ENCODE data around the gene DDX42. TPM values are rescaled to one million over a fixed set of nuclear protein-coding genes. Genes with fewer than 3 reads are reported as not detected.

DDX42 gene
- total and polyA plus RNA-seq, 9 of the 15 experiments (the other 6 are each of a cell fraction or from before 2014, with no cell fraction given) = 16.5 to 149 (median 87.6) TPM

DNA sequence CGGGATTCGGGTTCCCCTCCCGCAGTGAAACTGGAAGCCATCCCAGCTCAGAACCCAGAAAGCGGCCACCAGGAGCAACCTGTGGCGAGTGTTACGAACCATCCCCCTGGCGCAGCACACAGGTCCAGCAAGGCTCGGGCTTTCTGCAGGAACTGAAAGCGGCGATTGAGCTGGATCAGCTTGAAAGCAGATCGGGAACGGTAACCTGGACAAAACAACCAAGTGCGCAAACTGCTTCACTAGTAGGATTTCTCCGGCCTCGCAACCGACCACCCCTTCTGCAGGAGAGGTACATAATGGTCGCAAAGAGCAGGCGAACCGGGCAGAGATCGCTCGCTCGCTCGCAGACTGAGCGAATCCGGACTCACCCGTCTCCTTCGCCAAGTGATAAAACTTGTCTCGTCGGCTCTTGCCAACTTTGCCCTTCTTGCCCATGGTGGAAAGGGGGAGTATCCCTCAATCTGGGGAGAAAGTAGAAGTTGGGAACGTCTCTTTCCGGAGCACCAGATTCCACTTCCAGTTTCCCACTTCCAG is 52.6 kb downstream of the DDX42 start:
- TSS peak; percentile 73 for BruUV-seq (replicated peaks)
- peak overlapping the region; percentile 92 for H3K4me3 ChIP-seq
- no peaks in the 10 kb centered on the region for H3K27me3 ChIP-seq (ENCODE audit: control insufficient read depth in 2 of 2, insufficient read depth in 2 of 2, low read length in 2 of 2)
- H3K27ac ChIP-seq (ENCODE audit: extremely low read depth, low read depth, low read length) = peak overlapping the region; percentile 100
- under 1% methylated on average over 31 of the region's 31 CpGs for WGBS (ENCODE audit: insufficient coverage, low coverage, missing lambda C conversion rate)
- DNase-seq (ENCODE audit: extremely low read depth in 1 of 4, low spot score in 3 of 4) (peak in 1 of 4 experiments; percentile 32), ATAC-seq (0 out of 3 replicates have a peak, but pooled peaks have one; percentile 2), FAIRE-seq (no peak)
- no peaks in the 10 kb centered on the region for H3K9me3 ChIP-seq (replicated peaks; ENCODE audit: control insufficient read depth, insufficient read depth, low read depth, low read length)
- H3K9me1 ChIP-seq (ENCODE audit: control insufficient read depth, insufficient read depth, low read length) = no peaks in the 10 kb centered on the region
- POLR2A ChIA-PET = interaction anchor here (0.7 to 2.0 kb wide), 17 partner anchors 8 to 92 kb away, joined by 3 to 10 read pairs (median 4); partner anchors contain the start of genes CCDC47, DDX42 and SMARCD2
- H3K79me2 ChIP-seq (ENCODE audit: control insufficient read depth, insufficient read depth, low read length) = peaks cover 51% of the 10 kb centered on the region
- H2AFZ ChIP-seq (ENCODE audit: low read depth, low read length) = peak overlapping the region; percentile 100
- H3K4me1 ChIP-seq (replicated peaks in 1 of 2; ENCODE audit: control insufficient read depth in 2 of 2, insufficient read depth in 2 of 2, low read length in 2 of 2) = peaks cover 0 to 16% of the 10 kb centered on the region in 2 experiments; a peak in 3 of 5 replicates
- H3K4me2 ChIP-seq (ENCODE audit: insufficient read depth, low read length) = peak overlapping the region; percentile 99
- no peaks in the 10 kb centered on the region for H4K20me1 ChIP-seq (replicated peaks; ENCODE audit: control insufficient read depth, insufficient read depth, low read length)
- intact Hi-C loops (cut with micrococcal nuclease) = loop anchor here (1.0 kb wide), 1 partner anchor 17 kb away; no protein-coding TSS in a partner anchor
- in situ Hi-C loops (cut with MboI) = loop anchor here (25.0 kb wide), 1 partner anchor 389 kb away; the partner anchor contains the start of gene CYB561
- CTCF ChIA-PET (ENCODE audit: low intra/inter-chr PET ratio) = no interaction called here
- peak overlapping the region; percentile 97 to 100 for H3K9ac ChIP-seq (ENCODE audit: insufficient read depth in 1 of 2, low read depth in 2 of 2, low read length in 2 of 2)
- peaks cover 80% of the 10 kb centered on the region for H3K36me3 ChIP-seq (ENCODE audit: control insufficient read depth, insufficient read depth, low read length)
- TF ChIP-seq NONO (IDR thresholded peaks at IDR 0.05; ENCODE audit: low read depth in 2 of 2, low read length in 1 of 2) (no peak), MXI1 (IDR thresholded peaks at IDR 0.05; ENCODE audit: low read depth, low read length) (no peak), SMARCC2 (IDR thresholded peaks at IDR 0.05; ENCODE audit: low read depth) (no peak), MAFF (IDR thresholded peaks at IDR 0.05; ENCODE audit: low read length) (no peak), PHF8 (IDR thresholded peaks at IDR 0.05; ENCODE audit: borderline replicate concordance, low read length) (peak; percentile 77; the same call in 1 of the 2 replicates), ZNF75A (CRISPR knock-in tag; IDR thresholded peaks at IDR 0.05) (no peak), SRSF1 (IDR thresholded peaks at IDR 0.05; ENCODE audit: low read depth, low read length) (no peak), BRD4 (IDR thresholded peaks at IDR 0.05) (0 out of 2 replicates have a peak, but pooled peaks have one; percentile 28)
- TF ChIP-seq, protein P1, sequence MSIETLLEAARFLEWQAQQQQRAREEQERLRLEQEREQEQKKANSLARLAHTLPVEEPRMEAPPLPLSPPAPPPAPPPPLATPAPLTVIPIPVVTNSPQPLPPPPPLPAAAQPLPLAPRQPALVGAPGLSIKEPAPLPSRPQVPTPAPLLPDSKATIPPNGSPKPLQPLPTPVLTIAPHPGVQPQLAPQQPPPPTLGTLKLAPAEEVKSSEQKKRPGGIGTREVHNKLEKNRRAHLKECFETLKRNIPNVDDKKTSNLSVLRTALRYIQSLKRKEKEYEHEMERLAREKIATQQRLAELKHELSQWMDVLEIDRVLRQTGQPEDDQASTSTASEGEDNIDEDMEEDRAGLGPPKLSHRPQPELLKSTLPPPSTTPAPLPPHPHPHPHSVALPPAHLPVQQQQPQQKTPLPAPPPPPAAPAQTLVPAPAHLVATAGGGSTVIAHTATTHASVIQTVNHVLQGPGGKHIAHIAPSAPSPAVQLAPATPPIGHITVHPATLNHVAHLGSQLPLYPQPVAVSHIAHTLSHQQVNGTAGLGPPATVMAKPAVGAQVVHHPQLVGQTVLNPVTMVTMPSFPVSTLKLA (conservative IDR thresholded peaks at IDR 0.05) = no peak
- TF ChIP-seq, protein P2, sequence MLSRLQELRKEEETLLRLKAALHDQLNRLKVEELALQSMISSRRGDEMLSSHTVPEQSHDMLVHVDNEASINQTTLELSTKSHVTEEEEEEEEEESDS (CRISPR knock-in tag; IDR thresholded peaks at IDR 0.05) = no peak
- TF ChIP-seq, protein P3, sequence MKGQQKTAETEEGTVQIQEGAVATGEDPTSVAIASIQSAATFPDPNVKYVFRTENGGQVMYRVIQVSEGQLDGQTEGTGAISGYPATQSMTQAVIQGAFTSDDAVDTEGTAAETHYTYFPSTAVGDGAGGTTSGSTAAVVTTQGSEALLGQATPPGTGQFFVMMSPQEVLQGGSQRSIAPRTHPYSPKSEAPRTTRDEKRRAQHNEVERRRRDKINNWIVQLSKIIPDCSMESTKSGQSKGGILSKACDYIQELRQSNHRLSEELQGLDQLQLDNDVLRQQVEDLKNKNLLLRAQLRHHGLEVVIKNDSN (CRISPR knock-in tag; IDR thresholded peaks at IDR 0.05) = 0 out of 2 replicates have a peak, but pooled peaks have one; percentile 12
- TF ChIP-seq, protein P4, sequence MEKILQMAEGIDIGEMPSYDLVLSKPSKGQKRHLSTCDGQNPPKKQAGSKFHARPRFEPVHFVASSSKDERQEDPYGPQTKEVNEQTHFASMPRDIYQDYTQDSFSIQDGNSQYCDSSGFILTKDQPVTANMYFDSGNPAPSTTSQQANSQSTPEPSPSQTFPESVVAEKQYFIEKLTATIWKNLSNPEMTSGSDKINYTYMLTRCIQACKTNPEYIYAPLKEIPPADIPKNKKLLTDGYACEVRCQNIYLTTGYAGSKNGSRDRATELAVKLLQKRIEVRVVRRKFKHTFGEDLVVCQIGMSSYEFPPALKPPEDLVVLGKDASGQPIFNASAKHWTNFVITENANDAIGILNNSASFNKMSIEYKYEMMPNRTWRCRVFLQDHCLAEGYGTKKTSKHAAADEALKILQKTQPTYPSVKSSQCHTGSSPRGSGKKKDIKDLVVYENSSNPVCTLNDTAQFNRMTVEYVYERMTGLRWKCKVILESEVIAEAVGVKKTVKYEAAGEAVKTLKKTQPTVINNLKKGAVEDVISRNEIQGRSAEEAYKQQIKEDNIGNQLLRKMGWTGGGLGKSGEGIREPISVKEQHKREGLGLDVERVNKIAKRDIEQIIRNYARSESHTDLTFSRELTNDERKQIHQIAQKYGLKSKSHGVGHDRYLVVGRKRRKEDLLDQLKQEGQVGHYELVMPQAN (IDR thresholded peaks at IDR 0.05; ENCODE audit: borderline replicate concordance) = peak; percentile 80; the same call in 1 of the 2 replicates
- TF ChIP-seq, protein P5, sequence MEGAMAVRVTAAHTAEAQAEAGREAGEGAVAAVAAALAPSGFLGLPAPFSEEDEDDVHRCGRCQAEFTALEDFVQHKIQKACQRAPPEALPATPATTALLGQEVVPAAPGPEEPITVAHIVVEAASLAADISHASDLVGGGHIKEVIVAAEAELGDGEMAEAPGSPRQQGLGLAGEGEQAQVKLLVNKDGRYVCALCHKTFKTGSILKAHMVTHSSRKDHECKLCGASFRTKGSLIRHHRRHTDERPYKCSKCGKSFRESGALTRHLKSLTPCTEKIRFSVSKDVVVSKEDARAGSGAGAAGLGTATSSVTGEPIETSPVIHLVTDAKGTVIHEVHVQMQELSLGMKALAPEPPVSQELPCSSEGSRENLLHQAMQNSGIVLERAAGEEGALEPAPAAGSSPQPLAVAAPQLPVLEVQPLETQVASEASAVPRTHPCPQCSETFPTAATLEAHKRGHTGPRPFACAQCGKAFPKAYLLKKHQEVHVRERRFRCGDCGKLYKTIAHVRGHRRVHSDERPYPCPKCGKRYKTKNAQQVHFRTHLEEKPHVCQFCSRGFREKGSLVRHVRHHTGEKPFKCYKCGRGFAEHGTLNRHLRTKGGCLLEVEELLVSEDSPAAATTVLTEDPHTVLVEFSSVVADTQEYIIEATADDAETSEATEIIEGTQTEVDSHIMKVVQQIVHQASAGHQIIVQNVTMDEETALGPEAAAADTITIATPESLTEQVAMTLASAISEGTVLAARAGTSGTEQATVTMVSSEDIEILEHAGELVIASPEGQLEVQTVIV (CRISPR knock-in tag; IDR thresholded peaks at IDR 0.05; ENCODE audit: borderline replicate concordance) = no peak
- TF ChIP-seq, protein P6, sequence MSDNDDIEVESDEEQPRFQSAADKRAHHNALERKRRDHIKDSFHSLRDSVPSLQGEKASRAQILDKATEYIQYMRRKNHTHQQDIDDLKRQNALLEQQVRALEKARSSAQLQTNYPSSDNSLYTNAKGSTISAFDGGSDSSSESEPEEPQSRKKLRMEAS (CRISPR knock-in tag; IDR thresholded peaks at IDR 0.05) = peak; percentile 8; the same call in 1 of the 2 replicates
